EL (cell line): ENCODE measurements around the gene OR13J1.

Experiments used
- DNase-seq: peaks from one replicate; pipeline ENCODE4 v3.0.0-alpha.2; 2016

The OR13J1 gene

GRCh38 chr9:35856882-35857281, 13.3 kb downstream of the OR13J1 start:
- DNase-seq = no peak

GRCh38 chr9:35856206-35856605, 14.0 kb downstream of the OR13J1 start:
- DNase-seq = no peak

- no peak for DNase-seq
Observed at GRCh38 chr9:35854091-35854762, 16.0 kb downstream of the OR13J1 start.

GRCh38 chr9:35852876-35853865, 17.0 kb downstream of the OR13J1 start:
- no peak for DNase-seq

GRCh38 chr9:35852267-35852815, 17.9 kb downstream of the OR13J1 start:
- DNase-seq = no peak

GRCh38 chr9:35847792-35848572, 22.2 kb downstream of the OR13J1 start:
- peak; percentile 89 for DNase-seq

- DNase-seq = no peak
Observed at GRCh38 chr9:35845824-35846771, 24.1 kb downstream of the OR13J1 start.

GRCh38 chr9:35844628-35845270, 25.5 kb downstream of the OR13J1 start:
- DNase-seq = peak; percentile 93

GRCh38 chr9:35842795-35843194, 27.4 kb downstream of the OR13J1 start:
- no peak for DNase-seq

DNA sequence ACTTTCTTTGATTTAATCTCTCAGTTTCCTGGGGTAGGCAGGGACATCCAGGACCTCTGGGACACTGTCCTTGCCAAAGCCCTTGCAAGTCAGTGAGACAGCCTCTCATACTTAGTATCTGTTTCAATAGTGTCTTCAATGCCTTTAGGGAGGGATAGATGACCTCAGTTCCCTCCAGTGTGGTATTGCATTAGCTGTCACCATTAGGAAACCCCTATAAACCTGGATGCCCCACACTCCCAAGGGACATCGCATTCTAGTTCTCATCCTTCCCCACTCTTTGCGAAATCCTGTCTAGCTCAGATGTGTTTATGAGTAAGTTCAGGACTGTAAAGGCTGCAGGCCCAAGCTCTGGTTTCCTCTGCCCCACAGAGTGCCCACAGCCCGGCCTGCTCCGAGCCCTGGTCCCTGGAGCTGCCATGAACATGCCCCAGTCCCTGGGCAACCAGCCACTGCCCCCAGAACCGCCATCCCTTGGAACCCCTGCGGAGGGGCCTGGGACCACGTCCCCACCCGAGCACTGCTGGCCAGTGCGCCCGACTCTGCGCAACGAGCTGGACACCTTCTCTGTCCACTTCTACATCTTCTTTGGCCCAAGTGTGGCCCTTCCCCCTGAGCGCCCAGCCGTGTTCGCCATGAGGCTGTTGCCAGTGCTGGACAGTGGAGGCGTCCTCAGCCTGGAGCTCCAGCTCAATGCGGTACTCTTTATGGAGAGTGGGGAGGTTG, 28.0 kb downstream of the OR13J1 start:
- DNase-seq = no peak

DNA sequence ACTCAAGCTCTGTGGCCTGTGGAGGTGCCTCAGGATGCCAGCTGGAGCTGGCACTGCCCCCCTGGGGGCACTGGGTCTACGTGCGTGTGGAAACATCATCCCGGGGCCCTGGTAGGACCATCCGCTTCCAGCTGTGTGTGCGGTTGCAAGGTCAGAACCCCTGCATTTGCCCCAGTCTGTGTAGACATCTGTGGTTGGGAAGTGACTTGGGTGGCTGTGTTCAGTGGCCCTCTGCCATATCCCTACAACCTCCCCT, 28.6 kb downstream of the OR13J1 start:
- DNase-seq = no peak

GRCh38 chr9:35840881-35841644, 29.1 kb downstream of the OR13J1 start:
- DNase-seq = no peak

GRCh38 chr9:35839926-35840325, 30.3 kb downstream of the OR13J1 start:
- DNase-seq = no peak

DNA sequence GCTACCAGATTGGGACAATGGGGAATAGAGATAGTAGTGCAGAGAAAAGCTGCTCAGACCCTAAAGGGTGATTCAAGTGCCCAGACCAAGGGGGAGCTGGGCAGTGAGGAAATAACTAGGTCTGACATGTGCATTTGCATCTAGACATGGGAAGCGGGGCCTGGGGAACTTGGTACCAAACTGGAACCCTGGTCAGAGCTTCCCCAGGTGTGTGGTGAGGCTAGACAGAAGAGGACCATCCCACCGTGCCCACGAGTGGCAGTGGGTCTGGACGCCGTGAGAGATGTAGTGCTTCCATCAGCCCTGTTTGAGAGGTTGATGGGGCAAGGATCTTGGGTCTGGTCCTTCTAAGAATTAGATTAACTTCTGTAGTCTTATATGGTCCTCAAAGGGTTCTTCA, 33.6 kb downstream of the OR13J1 start:
- no peak for DNase-seq

GRCh38 chr9:35835766-35836165, 34.4 kb downstream of the OR13J1 start:
- no peak for DNase-seq

- no peak for DNase-seq
Observed at GRCh38 chr9:35835216-35835632, 35.0 kb downstream of the OR13J1 start.

- no peak for DNase-seq
Observed at GRCh38 chr9:35834260-35835215, 35.7 kb downstream of the OR13J1 start.

- DNase-seq = no peak
Observed at GRCh38 chr9:35832814-35833213, 37.4 kb downstream of the OR13J1 start.

DNA sequence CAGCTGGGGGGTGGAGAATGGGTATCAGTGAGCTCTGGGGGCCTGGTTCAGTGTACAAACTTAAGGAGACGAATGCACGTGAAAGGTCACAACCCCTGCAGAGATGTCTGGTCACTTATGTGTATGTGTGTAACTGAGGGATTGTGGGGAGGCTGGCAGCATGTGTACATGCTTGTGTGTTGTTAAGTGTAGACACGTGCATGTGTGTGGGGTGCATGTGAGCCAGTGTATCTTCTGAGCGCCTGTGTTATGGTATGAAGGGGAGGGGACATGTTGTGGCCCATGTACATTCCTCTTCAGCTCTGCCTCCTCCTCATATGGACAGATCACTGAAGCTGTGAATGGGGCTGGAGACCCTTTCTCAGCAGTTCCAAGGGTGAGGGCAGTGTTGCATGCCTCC, 39.2 kb downstream of the OR13J1 start:
- DNase-seq = no peak
